Smooth muscle cell (in vitro differentiated cells): ENCODE results near the gene ELAC2. TPM values are rescaled to one million over a fixed set of nuclear protein-coding genes. Genes with fewer than 3 reads are reported as not detected.

Experiments
- DNase-seq: peaks from one replicate; lab custom pipeline; 2025; ENCODE audit not compliant: unreplicated experiment; lab: John Stamatoyannopoulos, UW
- H2AFZ ChIP-seq: fragments of 200-600 bp; sonication (generic); 2 replicates; pipeline ENCODE4 v1.6.0; 2016; ENCODE audit warnings: antibody characterized with exemption, low read depth, mild to moderate bottlenecking
- H3F3A ChIP-seq: fragments of 200-600 bp; sonication (generic); 2 replicates; pipeline ENCODE4 v1.6.0; 2017; ENCODE audit warnings: antibody characterized with exemption, low read depth
- H3K27ac ChIP-seq: fragments of 200-600 bp; sonication (generic); 2 replicates; pipeline ENCODE4 v1.5.1; 2016; ENCODE audit warnings: low read depth, mild to moderate bottlenecking
- H3K27me3 ChIP-seq: fragments of 200-600 bp; sonication (generic); 2 replicates; pipeline ENCODE4 v1.6.1; 2016; ENCODE audit warnings: low read depth, mild to moderate bottlenecking
- H3K36me3 ChIP-seq: fragments of 200-600 bp; sonication (generic); 2 replicates; pipeline ENCODE4 v1.5.1; 2016; ENCODE audit warnings: low read depth
- H3K4me1 ChIP-seq: fragments of 200-600 bp; sonication (generic); 2 replicates; pipeline ENCODE4 v1.5.1; 2016; ENCODE audit warnings: low read depth
- H3K4me2 ChIP-seq: fragments of 200-600 bp; sonication (generic); 2 replicates; pipeline ENCODE4 v1.6.0; 2016; ENCODE audit warnings: mild to moderate bottlenecking
- H3K4me3 ChIP-seq: fragments of 200-600 bp; sonication (generic); 2 replicates; pipeline ENCODE4 v1.5.1; 2016; ENCODE audit warnings: mild to moderate bottlenecking
- H3K79me2 ChIP-seq: fragments of 200-600 bp; sonication (generic); 2 replicates; pipeline ENCODE4 v1.6.0; 2016; ENCODE audit warnings: low read depth, mild to moderate bottlenecking
- H3K9ac ChIP-seq: fragments of 200-600 bp; sonication (generic); 2 replicates; pipeline ENCODE4 v1.6.0; 2016; ENCODE audit warnings: low read depth
- H3K9me3 ChIP-seq: fragments of 200-600 bp; sonication (generic); replicated peaks from 2 replicates; pipeline ENCODE4 v1.5.1; 2016; ENCODE audit warnings: low read depth
- H4K20me1 ChIP-seq: fragments of 200-600 bp; sonication (generic); 2 replicates; pipeline ENCODE4 v1.6.0; 2016; ENCODE audit warnings: low read depth
- WGBS: methylation state at CpG from one replicate; pipeline ENCODE4 v1.1.7; 2016; ENCODE audit warnings: low lambda C conversion rate; 5-methylcytosine and 5-hydroxymethylcytosine counted together
- polyA plus RNA-seq: library from polyadenylated mRNA; unstranded; fragments of >200 nt; fragmentation: Nextera tagmentation; extraction: Ambion mirVana; gene quantifications from 2 replicates; pipeline ENCODE4 v1.2.1, GENCODE V29; 2016
- total RNA-seq: library from RNA; depleted of rRNA; stranded (reverse); fragments of >200 nt; gene quantifications from 2 replicates; pipeline ENCODE4 v1.2.3, GENCODE V29; 2014
- TF ChIP-seq, protein P1 (sequence below): fragments of 200-600 bp; sonication (generic); IDR thresholded peaks from 2 replicates; pipeline ENCODE4 v1.5.1; 2017; ENCODE audit warnings: borderline replicate concordance, mild to moderate bottlenecking, antibody characterized with exemption; ENCODE audit not compliant: insufficient read depth, poor library complexity, severe bottlenecking

Gene ELAC2
- total and polyA plus RNA-seq, 2 experiments from 2014 or later: 29.4 to 31.1 TPM

DNA sequence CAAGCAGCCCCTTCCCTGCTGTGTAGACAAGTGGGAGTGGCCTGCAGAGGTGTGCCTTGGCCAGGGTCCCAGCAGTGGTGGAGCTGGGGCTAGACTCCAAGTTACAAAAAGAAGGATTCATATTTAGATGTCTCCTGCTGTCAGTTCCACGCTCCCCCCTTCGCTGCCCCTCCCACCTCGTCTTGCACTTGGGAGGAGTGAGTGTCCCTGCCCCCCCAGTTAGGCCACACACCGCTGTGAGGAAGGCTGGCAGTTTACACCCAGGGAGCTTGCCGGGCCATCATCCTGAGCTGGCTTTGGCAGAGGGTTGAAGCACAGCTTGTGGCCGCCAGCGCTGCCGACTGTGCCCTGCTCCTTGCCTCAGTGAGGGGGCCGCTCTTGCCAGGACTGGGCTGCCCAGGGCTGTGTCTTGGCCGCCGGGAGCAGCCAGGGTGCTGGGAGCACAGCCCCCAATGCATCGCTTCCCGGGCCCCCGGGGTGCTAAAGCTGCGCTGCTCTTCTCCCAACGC, 44.3 kb downstream of the ELAC2 start:
- peak overlapping the region; percentile 88 for H3K4me2 ChIP-seq
- TF ChIP-seq, protein P1, sequence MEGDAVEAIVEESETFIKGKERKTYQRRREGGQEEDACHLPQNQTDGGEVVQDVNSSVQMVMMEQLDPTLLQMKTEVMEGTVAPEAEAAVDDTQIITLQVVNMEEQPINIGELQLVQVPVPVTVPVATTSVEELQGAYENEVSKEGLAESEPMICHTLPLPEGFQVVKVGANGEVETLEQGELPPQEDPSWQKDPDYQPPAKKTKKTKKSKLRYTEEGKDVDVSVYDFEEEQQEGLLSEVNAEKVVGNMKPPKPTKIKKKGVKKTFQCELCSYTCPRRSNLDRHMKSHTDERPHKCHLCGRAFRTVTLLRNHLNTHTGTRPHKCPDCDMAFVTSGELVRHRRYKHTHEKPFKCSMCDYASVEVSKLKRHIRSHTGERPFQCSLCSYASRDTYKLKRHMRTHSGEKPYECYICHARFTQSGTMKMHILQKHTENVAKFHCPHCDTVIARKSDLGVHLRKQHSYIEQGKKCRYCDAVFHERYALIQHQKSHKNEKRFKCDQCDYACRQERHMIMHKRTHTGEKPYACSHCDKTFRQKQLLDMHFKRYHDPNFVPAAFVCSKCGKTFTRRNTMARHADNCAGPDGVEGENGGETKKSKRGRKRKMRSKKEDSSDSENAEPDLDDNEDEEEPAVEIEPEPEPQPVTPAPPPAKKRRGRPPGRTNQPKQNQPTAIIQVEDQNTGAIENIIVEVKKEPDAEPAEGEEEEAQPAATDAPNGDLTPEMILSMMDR: no peak

DNA sequence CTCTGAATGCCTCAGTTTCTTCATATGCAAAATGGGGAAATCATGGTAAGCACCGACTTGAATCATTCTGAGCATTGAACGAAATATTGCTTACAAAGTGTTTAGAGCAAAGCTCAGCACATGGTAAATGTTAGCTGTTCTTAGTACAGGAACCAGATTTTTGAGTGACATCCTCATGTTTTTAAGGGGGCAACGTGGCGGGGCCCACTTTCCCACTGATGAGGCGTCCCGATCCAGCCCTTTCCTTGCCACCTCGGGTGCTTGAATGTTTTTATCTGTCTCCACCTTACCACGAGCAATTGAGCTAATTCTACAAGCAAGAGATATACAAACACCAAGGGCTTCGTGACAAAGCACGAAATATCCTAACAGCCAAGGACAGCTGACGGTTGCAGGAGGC, 49.9 kb downstream of the ELAC2 start:
- TF ChIP-seq, protein P1: no peak
- no peaks in the 10 kb centered on the region for H4K20me1 ChIP-seq
- no peak overlapping the region for H3K4me3 ChIP-seq
- no peaks in the 10 kb centered on the region for H3K79me2 ChIP-seq
- H3F3A ChIP-seq: no peaks in the 10 kb centered on the region
- WGBS: 96% methylated on average over 11 of the region's 11 CpGs
- H3K36me3 ChIP-seq: no peaks in the 10 kb centered on the region
- no peaks in the 10 kb centered on the region for H3K9me3 ChIP-seq
- H2AFZ ChIP-seq: no peak overlapping the region
- no peak overlapping the region for H3K27ac ChIP-seq
- no peak for DNase-seq
- H3K27me3 ChIP-seq: no peaks in the 10 kb centered on the region
- no peaks in the 10 kb centered on the region for H3K4me1 ChIP-seq
- H3K4me2 ChIP-seq: no peak overlapping the region
- no peak overlapping the region for H3K9ac ChIP-seq

More for the DNA sequence above, 44.3 kb downstream of the ELAC2 start:
- Histone ChIP-seq H2AFZ (peak overlapping the region; percentile 59), H3K4me1 (no peaks in the 10 kb centered on the region), H4K20me1 (no peaks in the 10 kb centered on the region), H3K9ac (no peak overlapping the region), H3F3A (no peaks in the 10 kb centered on the region), H3K27ac (no peak overlapping the region), H3K36me3 (no peaks in the 10 kb centered on the region), H3K79me2 (no peaks in the 10 kb centered on the region), H3K9me3 (no peaks in the 10 kb centered on the region), H3K4me3 (peak overlapping the region; percentile 51), H3K27me3 (no peaks in the 10 kb centered on the region)
- DNase-seq: no peak
- 8% methylated on average over 16 of the region's 16 CpGs for WGBS

- Histone ChIP-seq H2AFZ (no peak overlapping the region), H4K20me1 (no peaks in the 10 kb centered on the region), H3K4me1 (no peaks in the 10 kb centered on the region), H3F3A (no peaks in the 10 kb centered on the region), H3K27me3 (no peaks in the 10 kb centered on the region), H3K9me3 (no peaks in the 10 kb centered on the region), H3K4me2 (no peak overlapping the region), H3K36me3 (no peaks in the 10 kb centered on the region), H3K27ac (no peak overlapping the region), H3K79me2 (no peaks in the 10 kb centered on the region), H3K4me3 (no peak overlapping the region), H3K9ac (no peak overlapping the region)
- DNase-seq: no peak
- TF ChIP-seq, protein P1: no peak
- WGBS: 96% methylated on average over 5 of the region's 5 CpGs
Observed at GRCh38 chr17:12966413-12966812, 51.4 kb downstream of the ELAC2 start.

- Histone ChIP-seq H3K79me2 (no peaks in the 10 kb centered on the region), H3K9me3 (no peaks in the 10 kb centered on the region), H3K27me3 (no peaks in the 10 kb centered on the region), H3F3A (no peaks in the 10 kb centered on the region), H3K9ac (no peak overlapping the region), H2AFZ (no peak overlapping the region), H3K36me3 (no peaks in the 10 kb centered on the region), H3K4me1 (no peaks in the 10 kb centered on the region), H3K4me2 (no peak overlapping the region), H4K20me1 (no peaks in the 10 kb centered on the region), H3K4me3 (no peak overlapping the region), H3K27ac (no peak overlapping the region)
- 99% methylated on average over 3 of the region's 3 CpGs for WGBS
- no peak for DNase-seq
- TF ChIP-seq, protein P1: no peak
Observed at GRCh38 chr17:12965988-12966387, 51.8 kb downstream of the ELAC2 start.
